OCI-LY3 (cell line): ENCODE data around the gene LST1.
A peak's percentile ranks its signal among the peaks of the same experiment; 100 is the strongest.
"Not testable (repeated sequence)": the region's sequence is repeated elsewhere in the genome, so short reads cannot be mapped to it uniquely, and the experiment has no call there.

Experiments
- H2AFZ ChIP-seq: fragments of 200-600, 300-600 bp; shearing (Covaris generic); 2 replicates; pipeline ENCODE4 v1.6.0; 2014; ENCODE audit warnings: antibody characterized with exemption, low read depth, low read length
- H3K27ac ChIP-seq: fragments of 200-600, 300-600 bp; sonication (generic); 2 replicates; pipeline ENCODE4 v1.5.1; 2014; ENCODE audit warnings: mild to moderate bottlenecking, low read length, moderate library complexity, mixed read lengths
- H3K27me3 ChIP-seq: fragments of 200-600, 300-600 bp; sonication (generic); 2 replicates; pipeline ENCODE4 v1.6.1; 2014; ENCODE audit warnings: low read depth, low read length, mixed read lengths
- H3K36me3 ChIP-seq: fragments of 200-600, 300-600 bp; sonication (generic); replicated peaks from 2 replicates; pipeline ENCODE3; 2014; ENCODE audit warnings: low read depth, low read length, mixed read lengths
- H3K4me1 ChIP-seq: fragments of 300-600, 200-600 bp; sonication (generic); 2 replicates; pipeline ENCODE4 v1.6.1; 2014; ENCODE audit warnings: low read length, mixed read lengths
- H3K4me2 ChIP-seq: fragments of 200-600, 300-600 bp; sonication (generic); 2 replicates; pipeline ENCODE4 v1.6.1; 2014; ENCODE audit warnings: low read length, mixed read lengths
- H3K4me3 ChIP-seq: fragments of 300-600, 200-600 bp; sonication (generic); 2 replicates; pipeline ENCODE4 v1.5.1; 2014; ENCODE audit warnings: antibody characterized with exemption, mild to moderate bottlenecking, low read length, moderate library complexity
- H3K79me2 ChIP-seq: fragments of 300-600, 200-600 bp; shearing (Covaris generic); 2 replicates; pipeline ENCODE4 v1.6.1; 2014; ENCODE audit warnings: mild to moderate bottlenecking, low read length, mixed read lengths
- H3K9ac ChIP-seq: fragments of 300-600, 200-600 bp; shearing (Covaris generic); 2 replicates; pipeline ENCODE4 v1.6.0; 2014; ENCODE audit warnings: mild to moderate bottlenecking, low read length, moderate library complexity
- H3K9me3 ChIP-seq: fragments of 200-600, 300-600 bp; shearing (Covaris generic); 2 replicates; pipeline ENCODE4 v1.6.1; 2014; ENCODE audit warnings: low read length, mixed read lengths; ENCODE audit not compliant: insufficient read depth
- H4K20me1 ChIP-seq: fragments of 200-600, 300-600 bp; sonication (generic); 2 replicates; pipeline ENCODE4 v1.6.1; 2016; ENCODE audit warnings: low read length, mixed read lengths; ENCODE audit not compliant: insufficient read depth
- CTCF ChIP-seq: fragments of 200-600, 300-600 bp; sonication (generic); IDR thresholded peaks from 2 replicates; pipeline ENCODE4 v1.5.1; 2014; ENCODE audit warnings: antibody characterized with exemption, low read length, low read depth
- EZH2phosphoT487 ChIP-seq: fragments of 200-600 bp; shearing (Covaris generic); IDR thresholded peaks from 2 replicates; pipeline ENCODE4 v1.6.1; 2018; ENCODE audit warnings: antibody characterized with exemption, mixed run types, low read depth

Gene LST1

GRCh38 chr6:31548544-31548873 lies 37.6 kb upstream of the LST1 start:
- H3K9ac ChIP-seq = 0 out of 2 replicates have a peak overlapping the region, but pooled peaks have one; percentile 74
- H4K20me1 ChIP-seq = no peaks in the 10 kb centered on the region
- H3K4me1 ChIP-seq = peaks cover 22% of the 10 kb centered on the region
- no peak overlapping the region for H3K27ac ChIP-seq
- H3K27me3 ChIP-seq = no peaks in the 10 kb centered on the region
- peaks cover 7% of the 10 kb centered on the region for H3K36me3 ChIP-seq
- H3K4me3 ChIP-seq = no peak overlapping the region
- H3K79me2 ChIP-seq = peaks cover 13% of the 10 kb centered on the region
- no peak overlapping the region for H2AFZ ChIP-seq
- H3K9me3 ChIP-seq = no peaks in the 10 kb centered on the region
- TF ChIP-seq EZH2phosphoT487 (no peak), CTCF (no peak)
- H3K4me2 ChIP-seq = peak overlapping the region; percentile 84

DNA sequence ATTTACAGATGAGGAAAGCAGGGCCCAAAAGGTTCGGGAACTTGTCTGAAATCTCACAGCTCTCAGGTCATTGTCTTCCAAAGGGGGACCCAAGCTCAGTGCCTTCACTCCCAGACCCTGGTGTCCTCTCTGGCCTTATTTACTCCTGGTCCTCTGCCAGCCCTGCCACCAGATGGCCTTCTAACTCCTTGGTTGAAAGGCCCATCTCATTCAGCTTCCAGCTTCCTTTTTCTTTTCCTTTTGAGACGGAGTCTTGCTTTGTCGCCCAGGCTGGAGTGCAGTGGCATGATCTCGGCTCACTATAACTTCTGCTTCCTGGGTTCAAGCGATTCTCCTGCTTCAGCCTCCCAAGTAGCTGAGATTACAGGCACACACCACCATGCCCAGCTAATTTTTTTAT lies 34.7 kb upstream of the LST1 start:
- not testable (repeated sequence) for H3K36me3 ChIP-seq, H3K27me3 ChIP-seq, H3K4me2 ChIP-seq, H2AFZ ChIP-seq, H3K4me3 ChIP-seq, H4K20me1 ChIP-seq, H3K9me3 ChIP-seq, H3K9ac ChIP-seq
- Histone ChIP-seq H3K79me2 (peaks cover 20% of the 10 kb centered on the region), H3K27ac (peak overlapping the region; percentile 30; the same call in 1 of the 2 replicates), H3K4me1 (peaks cover 37% of the 10 kb centered on the region)
- peak; percentile 65 for TF ChIP-seq CTCF

GRCh38 chr6:31556307-31556706 lies 29.8 kb upstream of the LST1 start:
- Histone ChIP-seq H3K4me1 (peaks cover 71% of the 10 kb centered on the region), H4K20me1 (no peaks in the 10 kb centered on the region), H2AFZ (no peak overlapping the region), H3K27me3 (no peaks in the 10 kb centered on the region), H3K27ac (peak overlapping the region; percentile 100), H3K4me3 (peak overlapping the region; percentile 47), H3K4me2 (peak overlapping the region; percentile 46), H3K9me3 (no peaks in the 10 kb centered on the region), H3K36me3 (peaks cover 5% of the 10 kb centered on the region), H3K9ac (peak overlapping the region; percentile 43; the same call in 1 of the 2 replicates), H3K79me2 (peaks cover 38% of the 10 kb centered on the region)
- TF ChIP-seq CTCF = no peak
- TF ChIP-seq EZH2phosphoT487 = no peak

GRCh38 chr6:31557443-31558317 lies 28.4 kb upstream of the LST1 start:
- Histone ChIP-seq H3K27ac (peak overlapping the region; percentile 100), H3K36me3 (peaks cover 11% of the 10 kb centered on the region), H3K4me2 (peak overlapping the region; percentile 97), H4K20me1 (no peaks in the 10 kb centered on the region), H3K9ac (peak overlapping the region; percentile 95; the same call in 1 of the 2 replicates), H2AFZ (no peak overlapping the region), H3K9me3 (no peaks in the 10 kb centered on the region), H3K79me2 (peaks cover 48% of the 10 kb centered on the region), H3K4me3 (peak overlapping the region; percentile 74), H3K4me1 (peaks cover 81% of the 10 kb centered on the region), H3K27me3 (no peaks in the 10 kb centered on the region)
- no peak for TF ChIP-seq CTCF
- no peak for TF ChIP-seq EZH2phosphoT487
